Breast epithelium (tissue), 3 donors: ENCODE measurements around the gene DACT3.

Source experiments
- CTCF ChIP-seq, 3 donors: fragments of 450-650 bp; IDR thresholded peaks; one replicate each; pipeline ENCODE4 v1.5.1; 2016 to 2017; ENCODE audit warnings: antibody characterized with exemption in 3 of 3, mild to moderate bottlenecking in 3 of 3, moderate library complexity in 3 of 3
- POLR2A ChIP-seq: fragments of 450-650 bp; IDR thresholded peaks from one replicate; pipeline ENCODE4 v1.6.1; 2016; ENCODE audit warnings: antibody characterized with exemption, mild to moderate bottlenecking, moderate library complexity

- TF ChIP-seq POLR2A (no peak), CTCF (IDR thresholded peaks at IDR 0.05) (no peak)
These were observed 20.3 kb downstream of the DACT3 start for GRCh38 chr19:46640656-46641055.
